NCI-H2029 treated with DMSO at 0.1 percent for 48 hours (cell line): ENCODE data around the gene TMEM240.
"Not testable (repeated sequence)": the region's sequence is repeated elsewhere in the genome, so short reads cannot be mapped to it uniquely, and the experiment has no call there.

Source experiments
- DNase-seq: peaks from one replicate; lab custom pipeline; 2025; lab: John Stamatoyannopoulos, UW

Gene TMEM240

DNA sequence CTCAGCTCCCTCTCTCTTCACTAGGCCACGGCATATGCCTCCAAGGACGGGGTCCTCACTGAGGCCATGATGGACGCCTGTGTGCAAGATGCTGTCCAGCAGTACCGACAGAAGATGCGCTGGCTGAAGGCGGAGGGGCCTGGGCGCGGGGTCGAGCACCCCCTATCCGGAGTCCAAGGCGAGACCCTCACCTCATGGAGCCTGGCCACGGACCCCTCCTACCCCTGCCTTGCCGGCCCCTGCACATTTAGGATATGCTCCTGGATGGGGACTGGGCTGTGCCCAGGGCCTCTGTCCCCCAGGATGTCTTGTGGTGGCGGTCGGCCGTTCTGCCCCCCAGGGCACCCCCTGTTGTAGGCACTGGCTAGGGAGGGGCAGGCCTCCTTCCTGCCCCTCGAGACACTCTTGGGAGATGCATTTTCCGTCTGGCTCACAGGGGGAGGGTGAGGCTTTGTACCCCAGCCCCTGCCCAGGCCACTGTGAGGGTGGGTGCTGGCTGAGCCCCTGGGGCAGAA lies 44.9 kb downstream of the TMEM240 start:
- DNase-seq, result not testable (repeated sequence)

DNA sequence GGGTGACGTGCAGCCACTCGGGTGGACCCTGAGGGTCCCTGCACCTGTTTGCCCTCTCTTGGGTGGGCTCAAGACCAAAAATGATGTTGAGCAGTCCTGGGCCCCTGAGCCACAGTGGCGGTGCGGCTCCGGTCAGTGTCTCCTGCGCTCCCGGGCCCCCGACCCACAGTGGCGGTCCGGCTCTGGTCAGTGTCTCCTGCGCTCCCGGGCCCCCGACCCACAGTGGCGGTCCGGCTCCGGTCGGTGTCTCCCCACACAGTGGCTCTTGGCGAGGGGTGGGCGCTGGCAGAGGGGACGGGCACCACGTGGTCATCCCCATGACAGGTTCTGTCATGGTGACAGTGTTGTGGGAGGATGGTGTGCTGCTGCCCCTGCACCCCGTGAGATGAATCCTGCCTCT lies 46.1 kb downstream of the TMEM240 start:
- DNase-seq, result not testable (repeated sequence)

DNA sequence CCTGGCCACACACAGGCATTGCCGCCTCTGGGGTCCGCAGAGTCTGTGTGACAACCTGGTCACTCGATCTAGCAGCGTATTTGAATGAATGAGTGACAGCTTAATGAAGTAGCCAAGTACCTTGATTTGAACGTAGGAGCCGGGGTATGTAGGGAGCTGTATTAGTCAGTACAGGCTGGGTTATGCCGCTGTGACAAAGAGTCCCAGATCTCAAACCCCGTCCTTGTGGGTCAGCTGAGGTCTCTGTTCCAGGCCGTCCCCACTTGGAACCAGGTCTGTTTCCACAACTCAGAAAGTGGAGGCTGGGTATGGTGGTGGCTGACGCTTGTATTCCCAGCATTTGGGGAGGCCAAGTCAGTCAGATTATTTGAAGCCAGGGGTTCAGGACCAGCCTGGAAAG lies 48.8 kb downstream of the TMEM240 start:
- DNase-seq, result no peak

DNA sequence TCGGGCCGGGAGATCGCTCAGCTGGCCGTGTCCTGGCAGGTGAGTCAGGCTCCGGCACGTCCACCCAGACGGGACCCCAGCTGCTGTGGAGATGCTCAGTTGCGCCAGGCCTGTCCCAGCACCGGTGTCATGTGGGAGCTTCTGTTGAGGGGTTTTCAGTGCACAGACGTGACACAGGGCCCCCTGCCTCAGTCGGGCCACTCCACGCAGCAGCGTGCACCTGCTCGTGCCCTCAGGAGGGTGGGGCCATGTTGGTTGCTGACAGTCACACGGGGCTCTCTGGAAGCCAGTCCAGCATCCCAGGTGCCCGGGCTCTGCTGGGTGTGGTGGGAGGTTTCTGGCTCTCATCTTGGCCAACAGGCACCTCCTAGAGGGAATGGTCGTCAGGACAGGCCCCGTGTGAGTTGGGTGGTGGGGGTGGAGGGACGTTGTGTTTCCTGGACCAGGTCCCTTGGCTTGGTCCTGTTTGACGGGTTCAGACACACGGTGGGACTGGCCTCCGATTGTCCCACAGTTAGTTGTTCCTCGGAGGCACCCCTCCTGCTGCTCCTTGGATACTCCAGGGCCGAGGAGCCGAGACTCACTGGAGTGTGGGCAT lies 49.7 kb downstream of the TMEM240 start:
- DNase-seq, result no peak

DNA sequence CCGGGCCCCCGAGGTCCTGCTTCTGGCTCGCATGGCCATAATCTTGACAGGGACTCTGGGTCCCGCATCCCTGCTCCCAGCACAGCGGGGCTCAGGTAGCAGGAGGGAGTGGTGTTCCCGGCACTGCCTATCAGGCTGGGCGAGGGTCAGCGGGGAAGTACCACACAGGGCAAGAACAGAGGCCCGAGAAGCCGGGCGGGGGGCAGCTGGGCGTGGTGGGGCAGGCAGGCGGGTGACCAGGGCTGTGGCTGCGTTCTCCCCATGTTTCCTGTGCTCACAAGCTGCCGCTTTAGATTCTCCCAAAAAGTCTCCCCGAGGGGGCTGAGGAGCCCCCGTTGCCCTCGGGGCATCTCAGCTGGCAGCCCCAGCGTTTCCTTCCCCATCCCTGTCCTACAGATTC lies 50.6 kb downstream of the TMEM240 start:
- no peak for DNase-seq

DNA sequence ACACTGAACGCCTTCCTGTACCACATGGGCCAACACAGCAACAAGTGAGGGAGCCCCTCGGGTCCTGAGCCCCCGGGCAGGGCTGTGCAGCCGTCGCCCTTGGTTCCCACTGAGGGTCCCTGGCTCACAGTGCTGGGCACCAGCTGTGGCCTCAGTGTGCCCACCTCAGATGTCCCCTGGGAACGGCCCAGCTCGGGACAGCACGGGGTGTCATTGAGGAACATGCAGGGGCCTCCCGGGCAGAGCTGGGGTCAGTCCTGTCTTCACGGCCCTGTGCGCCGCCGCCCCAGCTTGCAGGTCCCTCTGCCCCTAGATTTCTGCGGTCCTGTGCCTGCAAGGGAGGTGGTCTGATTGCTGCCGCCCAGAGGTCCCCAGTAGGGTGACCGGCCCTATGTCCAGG lies 51.2 kb downstream of the TMEM240 start:
- no peak for DNase-seq

DNA sequence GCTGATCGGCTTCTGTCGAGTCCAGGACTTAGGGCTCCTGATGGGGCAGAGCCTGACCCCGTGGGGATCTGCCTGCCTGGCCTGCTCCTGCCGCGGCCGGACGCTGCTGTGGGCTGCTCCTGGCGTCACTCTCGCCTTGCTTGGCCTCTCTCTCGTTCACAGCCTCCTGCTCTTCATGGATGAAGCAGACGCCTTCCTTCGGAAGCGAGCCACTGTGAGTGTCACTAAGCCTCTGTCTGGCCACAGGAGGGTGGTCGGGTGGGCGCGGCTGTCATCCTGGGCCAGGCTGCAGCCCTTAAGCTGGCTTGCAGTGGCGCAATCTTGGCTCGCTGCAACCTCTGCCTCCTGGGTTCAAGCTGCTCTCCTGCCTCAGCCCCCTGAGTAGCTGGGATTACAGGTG lies 52.7 kb downstream of the TMEM240 start:
- no peak for DNase-seq

DNA sequence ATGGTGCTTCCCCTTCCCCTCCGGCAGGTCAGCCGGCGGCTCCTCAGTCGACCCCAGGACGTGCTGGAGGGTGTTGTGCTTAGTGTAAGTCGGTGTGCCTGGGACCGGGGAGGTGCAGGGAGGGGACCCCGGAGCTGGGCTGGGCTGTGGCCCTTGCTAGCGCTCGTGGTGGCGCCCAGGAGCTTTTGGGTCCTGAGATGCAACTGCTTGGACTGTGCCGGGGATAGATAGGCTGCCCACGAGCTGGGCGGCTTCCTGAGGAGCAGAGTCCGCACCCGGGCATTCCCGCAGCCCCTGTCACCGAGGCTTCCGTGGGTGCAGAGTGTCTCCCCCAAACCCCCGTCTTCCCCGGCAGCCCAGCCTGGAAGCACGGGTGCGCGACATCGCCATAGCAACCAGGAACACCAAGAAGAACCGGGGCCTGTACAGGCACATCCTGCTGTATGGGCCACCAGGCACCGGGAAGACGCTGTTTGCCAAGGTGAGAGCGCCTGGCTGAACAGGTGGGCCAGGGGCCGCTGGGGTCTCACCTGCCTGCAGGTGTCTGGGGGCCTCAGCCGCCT lies 54.6 kb downstream of the TMEM240 start:
- not testable (repeated sequence) for DNase-seq

DNA sequence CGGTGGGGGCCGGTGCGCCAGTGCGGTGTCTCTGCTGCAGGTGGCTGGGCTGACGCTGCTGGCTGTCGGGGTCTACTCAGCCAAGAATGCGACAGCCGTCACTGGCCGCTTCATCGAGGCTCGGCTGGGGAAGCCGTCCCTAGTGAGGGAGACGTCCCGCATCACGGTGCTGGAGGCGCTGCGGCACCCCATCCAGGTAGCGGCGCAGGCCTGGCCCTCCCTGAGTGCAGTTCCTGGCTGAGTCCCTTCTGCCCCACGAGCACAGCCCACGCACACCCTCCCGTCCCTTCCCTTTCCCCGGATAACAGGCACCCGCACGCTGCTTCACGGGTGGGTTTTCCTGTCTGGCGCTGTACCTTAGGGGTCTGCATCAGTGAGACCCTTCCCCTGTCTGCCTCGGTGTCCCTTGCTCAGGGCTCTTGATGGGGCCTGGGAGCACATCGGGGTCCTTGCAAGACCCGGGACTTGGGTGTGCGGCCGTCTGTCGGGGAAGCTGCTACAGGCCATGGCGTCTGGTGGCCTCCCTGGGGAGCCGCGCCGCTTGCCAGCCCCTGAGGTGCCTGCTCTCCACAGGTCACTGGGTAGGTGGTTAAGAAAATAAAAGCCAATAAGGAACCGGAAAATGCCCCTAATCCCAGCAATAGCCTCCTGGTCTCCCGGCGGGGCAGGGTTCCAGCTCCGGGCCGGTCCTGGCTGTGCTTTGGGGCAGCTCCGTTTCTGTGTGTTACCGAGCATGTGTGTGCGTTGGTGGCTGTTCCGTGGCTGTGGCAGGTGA lies 55.3 kb downstream of the TMEM240 start:
- DNase-seq, result not testable (repeated sequence)
